IPS-20b (cell line): Measurements from ENCODE around the gene TSTD1.
"Not testable (repeated sequence)": the region's sequence is repeated elsewhere in the genome, so short reads cannot be mapped to it uniquely, and the experiment has no call there.

Source experiments
- H3K27ac ChIP-seq: one replicate; pipeline ENCODE4 v1.5.1; 2013; ENCODE audit warnings: low read length
- H3K27me3 ChIP-seq: 2 replicates; pipeline ENCODE4 v1.6.1; 2013; ENCODE audit warnings: mild to moderate bottlenecking, low read length, inconsistent platforms; ENCODE audit not compliant: insufficient read depth
- H3K36me3 ChIP-seq: 2 replicates; pipeline ENCODE4 v1.6.1; 2013; ENCODE audit warnings: low read depth, mild to moderate bottlenecking, inconsistent platforms, low read length, moderate library complexity; ENCODE audit not compliant: insufficient read depth
- H3K4me1 ChIP-seq: 2 replicates; pipeline ENCODE4 v1.6.1; 2013; ENCODE audit warnings: mild to moderate bottlenecking, control low read depth, inconsistent platforms, low read length, moderate library complexity; ENCODE audit not compliant: insufficient read depth
- H3K4me3 ChIP-seq: 2 replicates; pipeline ENCODE4 v1.5.1; 2013; ENCODE audit warnings: mild to moderate bottlenecking, low read length, inconsistent platforms
- H3K9ac ChIP-seq: 2 replicates; pipeline ENCODE4 v1.6.1; 2013; ENCODE audit warnings: low read depth, mild to moderate bottlenecking, inconsistent platforms, low read length, moderate library complexity
- H3K9me3 ChIP-seq: 2 replicates; pipeline ENCODE4 v1.6.1; 2013; ENCODE audit warnings: mild to moderate bottlenecking, low read depth, low read length, inconsistent platforms; ENCODE audit not compliant: insufficient read depth

Gene TSTD1

DNA sequence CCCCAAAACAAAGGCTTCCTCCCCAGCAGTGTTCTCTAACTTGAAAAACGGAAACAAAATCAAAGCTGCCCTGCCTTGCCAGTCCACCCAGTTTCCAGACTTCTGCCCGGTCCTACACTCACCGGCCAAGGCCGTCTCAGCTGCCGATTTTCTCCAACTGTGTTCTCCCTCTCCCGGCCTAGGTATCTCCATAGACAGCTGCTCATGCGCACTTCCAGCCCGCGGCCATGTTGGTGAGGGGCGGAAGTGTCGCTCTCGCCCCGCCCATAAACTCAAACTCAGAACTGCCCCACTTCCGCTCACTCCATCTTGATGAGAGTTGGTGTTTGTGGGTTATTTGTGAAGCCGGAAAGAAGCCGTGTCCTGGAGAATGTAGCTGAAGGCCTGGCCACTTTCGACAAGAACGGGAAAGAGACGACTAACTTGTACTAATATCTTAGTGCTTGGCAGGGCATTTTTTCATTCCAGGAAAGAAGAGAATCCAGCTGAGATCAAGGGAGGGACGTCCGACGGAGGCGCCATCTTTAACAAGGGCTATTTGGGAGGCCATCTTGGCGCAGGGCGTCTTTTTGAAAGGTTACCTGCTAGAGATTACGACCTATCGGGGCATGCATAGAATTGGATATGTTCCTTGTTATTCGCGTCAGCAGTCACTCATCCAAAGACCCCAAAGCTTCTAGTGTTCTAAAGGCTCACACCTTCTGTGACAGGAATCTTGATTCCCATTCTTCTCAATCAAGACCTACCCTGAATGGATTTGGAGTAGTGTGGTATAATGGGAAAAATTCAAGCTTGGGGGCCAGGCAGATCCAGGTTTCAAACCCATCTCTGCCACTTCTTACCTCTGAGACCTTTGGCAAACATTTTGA is 7.2 kb upstream of the TSTD1 start, which contains the start of gene USF1:
Gene USF1, minus strand, starts transcription at position 242 of the 869 bp plus-strand sequence. CDS start 2,702 bp downstream, outside the sequence.
- H3K27me3 ChIP-seq, result peaks cover 28% of the 10 kb centered on the region
- H3K4me3 ChIP-seq, result peak within 1 kb of the TSS; percentile 86
- H3K9ac ChIP-seq, result peak within 1 kb of the TSS; percentile 89
- peak within 1 kb of the TSS; percentile 96 for H3K27ac ChIP-seq
- peaks cover 25% of the 10 kb centered on the region for H3K36me3 ChIP-seq
- H3K9me3 ChIP-seq, result peaks cover 2% of the 10 kb centered on the region; the same call in 1 of the 2 replicates
- peaks cover 2% of the 10 kb centered on the region; the same call in 1 of the 2 replicates for H3K4me1 ChIP-seq

DNA sequence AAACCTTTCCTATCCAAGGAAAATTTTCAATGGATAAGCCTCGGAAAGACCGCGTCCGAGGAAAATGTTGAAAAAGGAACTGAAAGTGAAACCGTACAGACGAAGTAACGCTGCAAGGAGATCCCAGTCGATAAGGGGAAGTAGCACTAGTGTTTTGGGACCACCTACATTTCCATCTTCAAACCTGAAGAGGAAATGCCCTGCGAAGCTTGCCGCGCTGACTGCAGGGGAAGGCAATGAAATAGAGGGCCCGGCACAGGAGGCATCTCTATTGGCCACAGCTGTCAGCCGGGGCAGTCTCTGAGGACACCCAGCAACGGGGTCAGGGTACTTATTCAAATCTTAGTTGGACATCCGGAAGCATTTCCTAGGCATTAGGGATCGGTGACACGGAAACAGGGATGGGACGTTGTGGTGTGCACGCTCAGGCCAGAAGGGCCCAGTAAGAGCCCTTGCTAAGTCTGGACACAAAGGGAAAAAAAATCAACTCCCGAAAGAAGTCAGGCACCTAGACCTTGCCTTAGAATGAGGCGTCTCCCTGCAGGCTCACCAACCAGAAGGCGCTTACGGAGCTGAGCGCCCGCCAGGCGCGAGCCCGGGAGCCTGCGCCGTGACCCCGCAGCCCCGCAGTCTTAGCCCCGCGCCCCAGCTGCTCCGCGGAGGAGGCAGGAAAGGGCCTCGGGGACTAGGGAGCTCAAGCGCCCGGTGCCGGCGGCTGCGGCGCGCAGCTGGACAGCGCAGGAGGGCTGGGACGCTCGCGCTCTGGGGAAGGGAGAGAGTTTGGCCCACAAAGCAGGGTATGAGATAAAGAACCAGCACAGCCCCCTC is 6.4 kb upstream of the TSTD1 start:
- peaks cover 28% of the 10 kb centered on the region for H3K27me3 ChIP-seq
- peaks cover 2% of the 10 kb centered on the region; the same call in 1 of the 2 replicates for H3K4me1 ChIP-seq
- H3K27ac ChIP-seq, result peak overlapping the region; percentile 96
- H3K4me3 ChIP-seq, result peak overlapping the region; percentile 86
- H3K9ac ChIP-seq, result peak overlapping the region; percentile 89
- H3K36me3 ChIP-seq, result peaks cover 33% of the 10 kb centered on the region
- peaks cover 2% of the 10 kb centered on the region; the same call in 1 of the 2 replicates for H3K9me3 ChIP-seq

DNA sequence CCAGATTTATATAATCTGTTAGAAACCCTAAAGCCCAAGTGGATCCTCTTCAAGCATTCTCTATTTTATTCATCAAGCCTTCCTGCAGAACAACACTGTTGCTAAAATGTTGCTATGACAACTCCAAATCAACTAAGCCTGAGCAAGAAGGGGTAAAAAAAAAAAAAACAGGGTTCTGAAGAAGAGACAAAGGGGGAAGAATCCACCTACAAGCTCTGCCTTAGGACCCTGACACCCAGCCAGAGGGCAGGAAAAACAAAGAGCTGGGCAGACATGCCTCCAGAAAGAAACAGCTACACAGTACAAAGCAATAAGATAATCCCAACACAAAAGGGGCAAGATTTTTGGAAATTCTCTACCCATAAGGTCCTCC is 5.8 kb upstream of the TSTD1 start:
- Histone ChIP-seq H3K36me3 (peaks cover 39% of the 10 kb centered on the region), H3K9me3 (peaks cover 2% of the 10 kb centered on the region; the same call in 1 of the 2 replicates), H3K27ac (no peak overlapping the region), H3K9ac (peak overlapping the region; percentile 89), H3K4me3 (peak overlapping the region; percentile 86), H3K27me3 (peaks cover 28% of the 10 kb centered on the region), H3K4me1 (peaks cover 2% of the 10 kb centered on the region; the same call in 1 of the 2 replicates)

DNA sequence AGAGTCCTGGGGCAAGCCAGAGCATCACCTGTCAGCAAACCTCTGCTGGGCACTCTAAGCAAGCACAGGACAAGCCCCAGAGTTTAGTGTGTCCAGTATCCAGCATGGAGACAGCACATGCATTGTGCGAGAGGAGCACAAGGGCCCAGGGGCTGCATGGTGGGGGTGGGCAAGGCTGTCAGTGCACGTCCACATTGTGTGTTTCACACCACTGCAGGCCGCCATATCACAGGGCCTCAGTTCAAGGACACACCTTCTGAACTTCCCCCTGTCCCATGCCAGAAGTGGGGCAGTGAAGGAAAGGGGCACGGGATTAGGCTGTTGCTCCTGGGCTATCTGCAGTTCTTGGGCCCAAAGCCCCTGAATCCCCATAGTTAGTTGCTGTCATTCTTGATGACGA is 782 bp upstream of the TSTD1 start:
- no peaks in the 10 kb centered on the region for H3K9me3 ChIP-seq
- H3K4me1 ChIP-seq, result peaks cover 10% of the 10 kb centered on the region; the same call in 1 of the 2 replicates
- peaks cover 49% of the 10 kb centered on the region for H3K36me3 ChIP-seq
- H3K4me3 ChIP-seq, result no peak overlapping the region
- no peaks in the 10 kb centered on the region for H3K27me3 ChIP-seq
- H3K9ac ChIP-seq, result no peak overlapping the region
- no peak overlapping the region for H3K27ac ChIP-seq

DNA sequence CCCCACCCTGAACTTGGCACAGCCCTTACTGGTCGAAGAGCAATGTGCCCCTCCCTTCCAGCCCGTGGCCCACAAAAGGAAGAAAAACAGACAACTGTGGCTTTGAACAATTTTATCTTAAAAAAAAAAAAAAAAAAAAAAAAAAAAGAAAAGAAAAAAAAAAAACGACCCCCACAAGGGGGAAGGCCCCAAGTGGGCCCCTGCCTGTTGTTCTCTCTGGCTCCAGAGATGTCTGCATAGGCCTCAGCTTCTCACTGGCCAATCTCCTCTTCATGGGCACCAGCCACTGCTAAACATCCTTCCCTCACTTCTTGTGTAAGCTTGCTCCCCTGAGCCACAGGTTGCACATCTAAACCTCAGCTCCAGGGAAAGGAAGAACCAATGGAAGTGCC is 386 bp upstream of the TSTD1 start:
- Histone ChIP-seq H3K27ac (no peak overlapping the region), H3K9ac (no peak overlapping the region), H3K4me3 (no peak overlapping the region)

DNA sequence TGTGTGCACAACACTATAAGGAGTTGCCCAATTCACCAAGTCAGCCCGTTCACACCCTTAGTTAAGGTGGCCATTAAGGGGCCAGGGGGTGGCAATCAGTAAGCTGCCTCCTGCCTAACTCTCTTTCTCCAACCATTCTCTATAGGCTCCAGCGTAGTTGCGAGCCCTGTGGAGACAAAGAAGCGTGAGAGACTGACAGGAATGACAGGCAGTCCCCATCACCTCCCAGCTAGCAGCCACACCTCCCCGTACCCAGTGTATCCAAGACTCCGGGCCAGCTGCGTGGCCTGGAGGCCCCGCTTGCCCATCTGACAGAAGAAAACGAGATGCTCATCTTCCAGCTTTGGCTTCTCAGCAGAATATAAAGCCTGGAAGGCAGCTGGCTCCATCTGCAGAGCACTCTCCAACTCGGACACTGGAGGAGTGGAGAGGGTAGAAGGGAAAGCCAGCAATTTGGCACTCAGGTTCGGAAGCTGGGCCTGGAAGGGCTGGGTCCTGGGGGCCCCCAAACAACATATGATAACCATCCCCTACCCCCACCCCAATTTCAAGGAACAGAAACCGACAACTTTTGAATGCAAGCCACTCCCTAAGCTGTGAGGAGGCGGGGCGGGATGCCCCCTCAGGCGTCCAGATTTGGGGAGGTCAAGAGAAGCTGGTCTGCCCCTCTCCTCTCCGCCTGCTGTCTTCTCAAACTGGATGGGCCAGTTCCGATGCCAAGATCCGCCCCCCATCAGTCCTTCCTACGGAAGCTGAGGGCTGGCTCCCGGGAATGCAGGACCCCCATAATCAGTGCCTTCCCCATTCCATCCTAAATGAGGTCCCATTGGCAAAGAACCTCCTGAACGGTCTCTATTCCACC is 872 bp downstream of the TSTD1 start:
- H3K4me3 ChIP-seq, result no peak overlapping the region
- H3K9ac ChIP-seq, result no peak overlapping the region
- H3K27ac ChIP-seq, result no peak overlapping the region
- peaks cover 44% of the 10 kb centered on the region for H3K36me3 ChIP-seq
- no peaks in the 10 kb centered on the region for H3K27me3 ChIP-seq
- no peaks in the 10 kb centered on the region for H3K9me3 ChIP-seq
- peaks cover 10% of the 10 kb centered on the region; the same call in 1 of the 2 replicates for H3K4me1 ChIP-seq

More for the DNA sequence above, 386 bp upstream of the TSTD1 start:
- H3K4me1 ChIP-seq, result peaks cover 10% of the 10 kb centered on the region; the same call in 1 of the 2 replicates
- H3K27me3 ChIP-seq, result no peaks in the 10 kb centered on the region
- H3K9me3 ChIP-seq, result no peaks in the 10 kb centered on the region
- H3K36me3 ChIP-seq, result peaks cover 49% of the 10 kb centered on the region

DNA sequence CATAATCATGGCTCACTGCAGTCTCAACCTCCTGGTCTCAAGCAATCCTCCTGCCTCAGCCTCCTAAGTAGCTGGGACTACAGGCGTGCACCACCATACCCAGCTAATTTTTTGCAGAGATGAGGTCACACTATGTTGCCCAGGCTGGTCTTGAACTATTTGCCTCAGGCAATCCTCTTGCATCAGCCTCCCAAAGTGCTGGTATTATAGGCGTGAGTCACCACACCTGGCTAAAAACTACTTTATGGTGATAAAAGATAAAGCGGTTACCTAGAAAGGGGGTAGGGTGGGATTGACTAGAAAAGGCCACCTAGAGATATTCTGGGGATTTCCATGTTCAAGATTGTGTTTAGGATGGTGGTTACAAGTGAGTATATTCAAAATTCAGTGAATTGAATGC is 5.0 kb downstream of the TSTD1 start:
- Histone ChIP-seq H3K27me3 (no peaks in the 10 kb centered on the region), H3K4me1 (peaks cover 10% of the 10 kb centered on the region; the same call in 1 of the 2 replicates), H3K4me3 (no peak overlapping the region), H3K9me3 (no peaks in the 10 kb centered on the region), H3K9ac (no peak overlapping the region), H3K27ac (no peak overlapping the region), H3K36me3 (peaks cover 6% of the 10 kb centered on the region; the same call in 1 of the 2 replicates)

DNA sequence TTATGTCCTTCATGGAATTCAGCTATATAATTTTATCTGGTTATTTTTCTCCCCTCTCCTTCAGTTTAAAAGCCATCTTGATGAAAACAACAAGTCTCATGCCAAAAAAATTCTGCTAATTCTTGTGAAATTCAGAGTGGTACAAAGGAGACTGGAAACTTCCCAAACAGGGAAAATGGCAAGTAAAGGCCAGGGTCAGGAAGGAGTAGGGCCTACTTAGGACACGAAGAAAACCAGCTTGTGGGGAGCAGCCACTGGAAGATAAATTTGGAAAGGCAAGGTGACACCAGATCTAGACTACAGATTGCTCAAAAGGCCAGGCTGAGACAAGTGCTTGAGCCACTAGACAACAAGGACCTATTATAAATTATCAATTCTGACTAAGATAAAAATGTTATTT is 6.4 kb downstream of the TSTD1 start:
- no peaks in the 10 kb centered on the region for H3K27me3 ChIP-seq
- H3K9me3 ChIP-seq, result no peaks in the 10 kb centered on the region
- no peak overlapping the region for H3K4me3 ChIP-seq
- no peak overlapping the region for H3K9ac ChIP-seq
- H3K27ac ChIP-seq, result no peak overlapping the region
- H3K36me3 ChIP-seq, result peaks cover 2% of the 10 kb centered on the region; the same call in 1 of the 2 replicates
- peaks cover 10% of the 10 kb centered on the region; the same call in 1 of the 2 replicates for H3K4me1 ChIP-seq

DNA sequence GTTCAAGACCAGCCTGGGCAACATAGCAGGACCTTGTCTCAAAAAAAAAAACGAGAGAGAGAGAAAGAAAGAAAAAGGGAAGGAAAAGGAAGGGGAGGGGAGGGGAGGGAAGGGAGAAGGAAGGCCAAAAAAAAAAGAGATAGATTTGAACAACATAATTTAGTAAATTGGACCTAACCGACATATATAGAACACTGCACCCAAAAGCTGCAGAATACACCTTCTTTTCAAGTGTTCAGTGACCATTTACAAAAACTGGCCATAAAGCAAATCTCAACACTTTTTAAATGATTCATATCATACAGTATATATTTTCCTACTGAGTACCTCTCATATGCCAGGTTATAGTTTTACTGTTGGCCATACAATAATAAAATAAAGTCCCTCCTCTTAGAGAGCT is 6.9 kb downstream of the TSTD1 start:
- no peak overlapping the region for H3K4me3 ChIP-seq
- no peaks in the 10 kb centered on the region for H3K27me3 ChIP-seq
- no peaks in the 10 kb centered on the region for H3K36me3 ChIP-seq
- H3K27ac ChIP-seq, result no peak overlapping the region
- H3K9ac ChIP-seq, result no peak overlapping the region
- no peaks in the 10 kb centered on the region for H3K9me3 ChIP-seq
- peaks cover 10% of the 10 kb centered on the region; the same call in 1 of the 2 replicates for H3K4me1 ChIP-seq

DNA sequence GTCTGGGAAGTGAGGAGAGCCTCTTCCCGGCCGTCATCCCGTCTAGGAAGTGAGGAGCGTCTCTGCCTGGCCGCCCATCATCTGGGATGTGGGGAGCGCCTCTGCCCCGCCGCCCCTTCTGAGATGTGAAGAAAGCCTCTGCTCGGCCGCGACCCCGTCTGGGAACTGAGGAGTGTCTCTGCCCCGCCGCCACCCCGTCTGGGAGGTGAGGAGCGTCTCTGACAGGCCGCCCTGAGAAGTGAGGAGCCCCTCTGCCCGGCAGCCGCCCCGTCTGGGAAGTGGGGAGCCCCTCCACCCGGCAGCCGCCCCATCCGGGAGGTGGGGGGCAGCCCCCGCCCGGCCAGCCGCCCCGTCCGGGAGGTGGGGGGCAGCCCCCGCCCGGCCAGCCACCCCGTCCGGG is 9.3 kb downstream of the TSTD1 start:
- not testable (repeated sequence) for H3K4me3 ChIP-seq, H3K4me1 ChIP-seq, H3K27me3 ChIP-seq, H3K36me3 ChIP-seq, H3K9me3 ChIP-seq, H3K27ac ChIP-seq, H3K9ac ChIP-seq

DNA sequence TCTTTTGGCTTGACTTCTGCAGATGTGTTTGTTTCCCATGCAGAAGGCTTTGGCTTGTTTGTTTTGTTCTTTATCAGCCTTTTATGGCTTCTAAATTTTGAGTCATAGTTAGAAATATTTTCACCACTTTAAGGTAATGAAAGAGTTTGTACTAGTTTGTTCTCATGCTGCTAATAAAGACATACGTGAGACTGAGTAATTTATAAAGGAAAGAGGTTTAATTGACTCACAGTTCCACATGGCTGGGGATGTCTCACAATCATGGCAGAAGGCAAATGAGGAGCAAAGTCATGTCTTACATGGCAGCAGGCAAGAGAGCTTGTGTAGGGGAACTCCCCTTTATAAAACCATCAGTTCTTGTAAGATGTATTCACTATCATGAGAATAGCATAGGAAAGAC is 11.8 kb downstream of the TSTD1 start:
- not testable (repeated sequence) for H3K4me3 ChIP-seq, H3K27me3 ChIP-seq, H3K9ac ChIP-seq, H3K4me1 ChIP-seq, H3K9me3 ChIP-seq, H3K36me3 ChIP-seq, H3K27ac ChIP-seq
